Measurements from ENCODE around the gene TMEM52B.
A peak's percentile ranks its signal among the peaks of the same experiment; 100 is the strongest.
"Not testable (repeated sequence)": the region's sequence is repeated elsewhere in the genome, so short reads cannot be mapped to it uniquely, and the experiment has no call there.

The TMEM52B gene

GRCh38 chr12:10212739-10213131, 33.9 kb downstream of the TMEM52B start, which contains the start of gene GABARAPL1:
GABARAPL1 (plus strand) TSS chr12:10212877; CDS start chr12:10213130, 253 bp downstream.
- H3K4me1 ChIP-seq (ENCODE audit: control insufficient read depth, insufficient read depth, low read length) = peaks cover 12% of the 10 kb centered on the region
- H3K27ac ChIP-seq (ENCODE audit: low read depth, low read length) = peak within 1 kb of the TSS; percentile 96
- peak within 1 kb of the TSS; percentile 92 for H3K9ac ChIP-seq (ENCODE audit: low read length)
- no peaks in the 10 kb centered on the region for H3K9me3 ChIP-seq (ENCODE audit: control insufficient read depth, insufficient read depth, low read depth, low read length)
- no peaks in the 10 kb centered on the region for H3K27me3 ChIP-seq (ENCODE audit: control insufficient read depth, insufficient read depth, low read length)
- peaks cover under 1% of the 10 kb centered on the region; the same call in 1 of the 2 replicates for H3K36me3 ChIP-seq (ENCODE audit: control insufficient read depth, insufficient read depth, low read length)
- H3K4me3 ChIP-seq (ENCODE audit: low read depth, low read length) = peak within 1 kb of the TSS; percentile 84

GRCh38 chr12:10213168-10214135, 34.6 kb downstream of the TMEM52B start:
- peaks cover 7% of the 10 kb centered on the region for H3K36me3 ChIP-seq (ENCODE audit: control insufficient read depth, insufficient read depth, low read length)
- H3K9ac ChIP-seq (ENCODE audit: low read length) = peak overlapping the region; percentile 92
- H3K27ac ChIP-seq (ENCODE audit: low read depth, low read length) = peak overlapping the region; percentile 96
- H3K4me1 ChIP-seq (ENCODE audit: control insufficient read depth, insufficient read depth, low read length) = peaks cover 12% of the 10 kb centered on the region
- H3K27me3 ChIP-seq (ENCODE audit: control insufficient read depth, insufficient read depth, low read length) = no peaks in the 10 kb centered on the region
- H3K4me3 ChIP-seq (ENCODE audit: low read depth, low read length) = peak overlapping the region; percentile 84
- H3K9me3 ChIP-seq (ENCODE audit: control insufficient read depth, insufficient read depth, low read depth, low read length) = no peaks in the 10 kb centered on the region

GRCh38 chr12:10214136-10214894, 35.5 kb downstream of the TMEM52B start:
- peak overlapping the region; percentile 84 for H3K4me3 ChIP-seq (ENCODE audit: low read depth, low read length)
- peaks cover 13% of the 10 kb centered on the region for H3K36me3 ChIP-seq (ENCODE audit: control insufficient read depth, insufficient read depth, low read length)
- peak overlapping the region; percentile 92 for H3K9ac ChIP-seq (ENCODE audit: low read length)
- H3K9me3 ChIP-seq (ENCODE audit: control insufficient read depth, insufficient read depth, low read depth, low read length) = no peaks in the 10 kb centered on the region
- peaks cover 12% of the 10 kb centered on the region for H3K4me1 ChIP-seq (ENCODE audit: control insufficient read depth, insufficient read depth, low read length)
- H3K27me3 ChIP-seq (ENCODE audit: control insufficient read depth, insufficient read depth, low read length) = no peaks in the 10 kb centered on the region
- peak overlapping the region; percentile 96; the same call in 1 of the 2 replicates for H3K27ac ChIP-seq (ENCODE audit: low read depth, low read length)

- Histone ChIP-seq H3K9me3 (ENCODE audit: control insufficient read depth, insufficient read depth, low read depth, low read length) (no peaks in the 10 kb centered on the region), H3K9ac (ENCODE audit: low read length) (peak overlapping the region; percentile 4), H3K4me1 (ENCODE audit: control insufficient read depth, insufficient read depth, low read length) (peaks cover 12% of the 10 kb centered on the region), H3K27me3 (ENCODE audit: control insufficient read depth, insufficient read depth, low read length) (no peaks in the 10 kb centered on the region), H3K4me3 (ENCODE audit: low read depth, low read length) (peak overlapping the region; percentile 84), H3K27ac (ENCODE audit: low read depth, low read length) (no peak overlapping the region), H3K36me3 (ENCODE audit: control insufficient read depth, insufficient read depth, low read length) (peaks cover 18% of the 10 kb centered on the region)
These were observed 36.0 kb downstream of the TMEM52B start for GRCh38 chr12:10214895-10215267.

- peak overlapping the region; percentile 84 for H3K4me3 ChIP-seq (ENCODE audit: low read depth, low read length)
- peak overlapping the region; percentile 4 for H3K9ac ChIP-seq (ENCODE audit: low read length)
- H3K4me1 ChIP-seq (ENCODE audit: control insufficient read depth, insufficient read depth, low read length) = peaks cover 12% of the 10 kb centered on the region
- no peaks in the 10 kb centered on the region for H3K9me3 ChIP-seq (ENCODE audit: control insufficient read depth, insufficient read depth, low read depth, low read length)
- no peaks in the 10 kb centered on the region for H3K27me3 ChIP-seq (ENCODE audit: control insufficient read depth, insufficient read depth, low read length)
- H3K27ac ChIP-seq (ENCODE audit: low read depth, low read length) = no peak overlapping the region
- H3K36me3 ChIP-seq (ENCODE audit: control insufficient read depth, insufficient read depth, low read length) = peaks cover 24% of the 10 kb centered on the region
These were observed 36.6 kb downstream of the TMEM52B start for GRCh38 chr12:10215436-10215835.

- H3K9me3 ChIP-seq (ENCODE audit: control insufficient read depth, insufficient read depth, low read depth, low read length); H3K27ac ChIP-seq (ENCODE audit: low read depth, low read length); H3K27me3 ChIP-seq (ENCODE audit: control insufficient read depth, insufficient read depth, low read length); H3K9ac ChIP-seq (ENCODE audit: low read length): not testable (repeated sequence)
- H3K36me3 ChIP-seq (ENCODE audit: control insufficient read depth, insufficient read depth, low read length) = peaks cover 29% of the 10 kb centered on the region
- peaks cover 12% of the 10 kb centered on the region for H3K4me1 ChIP-seq (ENCODE audit: control insufficient read depth, insufficient read depth, low read length)
- H3K4me3 ChIP-seq (ENCODE audit: low read depth, low read length) = 0 out of 2 replicates have a peak overlapping the region, but pooled peaks have one; percentile 84
These were observed 37.1 kb downstream of the TMEM52B start for GRCh38 chr12:10215946-10216345.

GRCh38 chr12:10218021-10218420, 39.2 kb downstream of the TMEM52B start:
- Histone ChIP-seq H3K9me3 (ENCODE audit: control insufficient read depth, insufficient read depth, low read depth, low read length) (no peaks in the 10 kb centered on the region), H3K27ac (ENCODE audit: low read depth, low read length) (no peak overlapping the region), H3K4me3 (ENCODE audit: low read depth, low read length) (no peak overlapping the region), H3K27me3 (ENCODE audit: control insufficient read depth, insufficient read depth, low read length) (no peaks in the 10 kb centered on the region), H3K9ac (ENCODE audit: low read length) (no peak overlapping the region), H3K4me1 (ENCODE audit: control insufficient read depth, insufficient read depth, low read length) (peaks cover 10% of the 10 kb centered on the region; the same call in 1 of the 2 replicates), H3K36me3 (ENCODE audit: control insufficient read depth, insufficient read depth, low read length) (peaks cover 50% of the 10 kb centered on the region)

- H3K4me1 ChIP-seq (ENCODE audit: control insufficient read depth, insufficient read depth, low read length) = 0 out of 2 replicates have a peak, but pooled peaks cover under 1% of the 10 kb centered on the region
- H3K4me3 ChIP-seq (ENCODE audit: low read depth, low read length) = no peak overlapping the region
- H3K36me3 ChIP-seq (ENCODE audit: control insufficient read depth, insufficient read depth, low read length) = peaks cover 66% of the 10 kb centered on the region
- H3K27me3 ChIP-seq (ENCODE audit: control insufficient read depth, insufficient read depth, low read length) = no peaks in the 10 kb centered on the region
- no peaks in the 10 kb centered on the region for H3K9me3 ChIP-seq (ENCODE audit: control insufficient read depth, insufficient read depth, low read depth, low read length)
- no peak overlapping the region for H3K27ac ChIP-seq (ENCODE audit: low read depth, low read length)
- H3K9ac ChIP-seq (ENCODE audit: low read length) = no peak overlapping the region
These were observed 41.7 kb downstream of the TMEM52B start for GRCh38 chr12:10220398-10221077.

GRCh38 chr12:10221846-10222245, 43.0 kb downstream of the TMEM52B start:
- Histone ChIP-seq H3K9ac (ENCODE audit: low read length) (no peak overlapping the region), H3K4me1 (ENCODE audit: control insufficient read depth, insufficient read depth, low read length) (no peaks in the 10 kb centered on the region), H3K9me3 (ENCODE audit: control insufficient read depth, insufficient read depth, low read depth, low read length) (no peaks in the 10 kb centered on the region), H3K4me3 (ENCODE audit: low read depth, low read length) (no peak overlapping the region), H3K27ac (ENCODE audit: low read depth, low read length) (no peak overlapping the region), H3K36me3 (ENCODE audit: control insufficient read depth, insufficient read depth, low read length) (peaks cover 66% of the 10 kb centered on the region), H3K27me3 (ENCODE audit: control insufficient read depth, insufficient read depth, low read length) (no peaks in the 10 kb centered on the region)

GRCh38 chr12:10223208-10223607, 44.4 kb downstream of the TMEM52B start:
- Histone ChIP-seq H3K36me3 (ENCODE audit: control insufficient read depth, insufficient read depth, low read length) (peaks cover 62% of the 10 kb centered on the region), H3K9me3 (ENCODE audit: control insufficient read depth, insufficient read depth, low read depth, low read length) (no peaks in the 10 kb centered on the region), H3K27ac (ENCODE audit: low read depth, low read length) (no peak overlapping the region), H3K4me1 (ENCODE audit: control insufficient read depth, insufficient read depth, low read length) (no peaks in the 10 kb centered on the region), H3K4me3 (ENCODE audit: low read depth, low read length) (no peak overlapping the region), H3K9ac (ENCODE audit: low read length) (no peak overlapping the region), H3K27me3 (ENCODE audit: control insufficient read depth, insufficient read depth, low read length) (no peaks in the 10 kb centered on the region)

All from HUES6 (cell line).